Amniotic epithelial cell (primary cell): ENCODE results near the gene INPP5F.
"Not testable (repeated sequence)": the region's sequence is repeated elsewhere in the genome, so short reads cannot be mapped to it uniquely, and the experiment has no call there.

Experiments
- DNase-seq: peaks from one replicate; pipeline ENCODE4 v3.0.0-alpha.2; 2010; ENCODE audit warnings: low read depth

The INPP5F gene

GRCh38 chr10:119863951-119864565, 138.2 kb downstream of the INPP5F start:
- DNase-seq, result no peak

DNA sequence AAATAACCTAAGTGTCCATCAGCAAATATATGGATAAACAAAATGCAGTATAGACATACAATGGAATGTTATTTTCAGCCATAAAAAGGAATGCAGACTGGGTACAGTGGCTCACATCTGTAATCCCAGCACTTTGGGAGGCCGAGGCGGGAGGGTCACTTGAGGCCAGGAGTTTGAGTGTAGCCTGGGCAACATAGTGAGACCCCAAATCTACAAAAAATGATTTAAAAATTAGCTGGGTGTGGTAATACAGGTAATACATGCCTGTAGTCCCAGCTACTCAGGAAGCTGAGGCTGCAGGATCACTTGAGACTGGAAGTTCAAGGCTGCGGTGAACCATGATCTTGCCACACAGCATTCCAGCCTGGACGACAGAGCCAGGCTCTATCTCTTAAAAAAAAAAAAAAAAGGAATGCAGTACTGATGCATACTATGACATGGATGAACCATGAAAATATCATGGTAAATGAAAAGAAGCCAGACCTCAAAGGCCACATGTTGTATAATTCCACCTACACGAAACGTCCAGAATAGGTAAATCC, 139.9 kb downstream of the INPP5F start:
- no peak for DNase-seq

DNA sequence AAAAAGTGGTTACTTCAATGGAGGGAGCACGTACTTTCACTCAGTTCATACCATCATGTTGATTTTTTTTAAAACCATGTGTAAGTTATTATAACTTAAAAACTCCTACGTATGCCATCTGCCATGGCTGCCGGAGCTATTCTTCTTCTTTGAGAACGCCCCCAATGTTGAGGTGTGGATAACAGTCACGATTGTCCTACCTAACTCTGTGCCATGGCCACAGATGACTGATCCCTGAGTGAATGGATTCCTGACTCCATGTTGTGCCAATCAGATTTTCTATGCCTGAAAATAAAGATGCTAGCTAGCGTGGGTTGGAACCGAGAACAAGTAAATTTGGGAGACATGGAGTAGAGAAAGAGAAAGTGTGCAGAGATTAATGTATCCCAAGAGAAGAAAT, 141.5 kb downstream of the INPP5F start:
- DNase-seq, result no peak

GRCh38 chr10:119869398-119869797, 143.5 kb downstream of the INPP5F start:
- not testable (repeated sequence) for DNase-seq

GRCh38 chr10:119871881-119872609, 146.2 kb downstream of the INPP5F start:
- DNase-seq, result peak; percentile 58

- DNase-seq, result no peak
These were observed 146.7 kb downstream of the INPP5F start, which contains the start of gene MCMBP for GRCh38 chr10:119872610-119872859. Gene MCMBP (minus strand): TSS chr10:119872843. CDS start chr10:119872584, 259 bp downstream.

- DNase-seq, result peak; percentile 75
These were observed 147.2 kb downstream of the INPP5F start for GRCh38 chr10:119872860-119873681.

DNA sequence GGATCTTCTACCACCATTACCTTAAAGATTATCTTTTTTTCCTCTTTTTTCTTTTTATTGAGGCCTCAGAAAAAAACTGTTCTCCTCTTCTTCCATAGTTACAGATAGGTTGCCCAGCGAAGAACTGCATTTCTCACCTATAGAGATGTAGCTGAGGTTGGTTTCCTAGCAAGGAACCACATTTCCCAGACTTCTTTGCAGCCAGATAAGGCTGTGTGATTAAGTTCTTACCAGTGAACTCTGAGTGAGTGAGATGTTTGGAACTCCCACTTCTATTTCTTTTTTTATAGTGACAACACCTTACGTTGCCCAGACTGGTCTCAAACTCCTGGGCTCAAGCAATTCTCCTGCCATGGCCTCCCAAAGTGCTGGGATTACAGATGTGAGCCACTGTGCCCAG, 152.7 kb downstream of the INPP5F start:
- DNase-seq, result peak; percentile 40
